ENCODE results near the gene PRLHR.
A peak's percentile ranks its signal among the peaks of the same experiment; 100 is the strongest.
"Not testable (repeated sequence)": the region's sequence is repeated elsewhere in the genome, so short reads cannot be mapped to it uniquely, and the experiment has no call there.

PRLHR gene

GRCh38 chr10:118595598-118596425 is at the start of gene PRLHR:
TSS of gene PRLHR (minus strand) at chr10:118595648. CDS start at chr10:118595244, 404 bp downstream.
- no peak for DNase-seq

- DNase-seq = no peak
Measured at GRCh38 chr10:118642228-118642627, 46.8 kb upstream of the PRLHR start.

GRCh38 chr10:118638680-118639079 is 43.2 kb upstream of the PRLHR start:
- no peak for DNase-seq

GRCh38 chr10:118635674-118636402 is 40.4 kb upstream of the PRLHR start:
- DNase-seq = no peak

GRCh38 chr10:118633786-118634185 is 38.3 kb upstream of the PRLHR start:
- no peak for DNase-seq

GRCh38 chr10:118629211-118629610 is 33.8 kb upstream of the PRLHR start:
- DNase-seq = no peak

GRCh38 chr10:118628397-118628796 is 32.9 kb upstream of the PRLHR start:
- no peak for DNase-seq

GRCh38 chr10:118626953-118627352 is 31.5 kb upstream of the PRLHR start:
- DNase-seq = no peak

GRCh38 chr10:118625504-118625903 is 30.1 kb upstream of the PRLHR start:
- no peak for DNase-seq

- no peak for DNase-seq
Measured at GRCh38 chr10:118624747-118625146, 29.3 kb upstream of the PRLHR start.

- DNase-seq = peak; percentile 3 to 17
Measured at GRCh38 chr10:118621304-118621942, 26.0 kb upstream of the PRLHR start.

- DNase-seq = not testable (repeated sequence)
Measured at GRCh38 chr10:118613863-118614262, 18.4 kb upstream of the PRLHR start.

- no peak for DNase-seq
Measured at GRCh38 chr10:118610577-118610976, 15.1 kb upstream of the PRLHR start.

- DNase-seq = no peak
Measured at GRCh38 chr10:118607768-118608354, 12.4 kb upstream of the PRLHR start.

- no peak for DNase-seq
Measured at GRCh38 chr10:118605694-118606093, 10.2 kb upstream of the PRLHR start.

GRCh38 chr10:118596426-118597124 is 1.1 kb upstream of the PRLHR start:
- DNase-seq = no peak

- DNase-seq = no peak
Measured at GRCh38 chr10:118595064-118595420, 406 bp downstream of the PRLHR start.

GRCh38 chr10:118594392-118595063 is 920 bp downstream of the PRLHR start:
- peak; percentile 15 to 22 for DNase-seq

GRCh38 chr10:118592675-118593330 is 2.6 kb downstream of the PRLHR start:
- no peak for DNase-seq

- DNase-seq = no peak
Measured at GRCh38 chr10:118590334-118590733, 5.1 kb downstream of the PRLHR start.

- no peak for DNase-seq
Measured at GRCh38 chr10:118587881-118588651, 7.4 kb downstream of the PRLHR start.

Measured in stimulated activated CD4-positive, alpha-beta T cell treated with anti-CD3 and anti-CD28 coated beads, Interleukin-4, amount 100 ng/mL, for 4 hours (primary cell).